Measurements from ENCODE around the gene SSTR3. TPM values are rescaled to one million over a fixed set of nuclear protein-coding genes. Genes with fewer than 3 reads are reported as not detected.

SSTR3 gene
- total and polyA plus RNA-seq, 9 of the 15 experiments (the other 6 are each of a cell fraction or from before 2014, with no cell fraction given), result 0.03 TPM; not detected in 8

GRCh38 chr22:37178350-37179125 lies 33.7 kb downstream of the SSTR3 start (continued):
- TF ChIP-seq RREB1 (CRISPR knock-in tag; IDR thresholded peaks at IDR 0.05), result no peak
- TF ChIP-seq ZNF764 (CRISPR knock-in tag; IDR thresholded peaks at IDR 0.05; ENCODE audit: low read depth), result no peak

GRCh38 chr22:37177755-37178154 lies 34.5 kb downstream of the SSTR3 start:
- ATAC-seq (no peak), FAIRE-seq (no peak), DNase-seq (ENCODE audit: extremely low read depth in 1 of 4, low spot score in 3 of 4) (no peak)
- Histone ChIP-seq H3K27me3 (ENCODE audit: control insufficient read depth in 2 of 2, insufficient read depth in 2 of 2, low read length in 2 of 2) (peaks cover 9 to 48% of the 10 kb centered on the region in 2 experiments; a peak in 4 of 5 replicates), H2AFZ (ENCODE audit: low read depth, low read length) (no peak overlapping the region), H4K20me1 (replicated peaks; ENCODE audit: control insufficient read depth, insufficient read depth, low read length) (0 out of 2 replicates have a peak, but pooled peaks cover under 1% of the 10 kb centered on the region), H3K9me3 (replicated peaks; ENCODE audit: control insufficient read depth, insufficient read depth, low read depth, low read length) (no peaks in the 10 kb centered on the region), H3K9me1 (ENCODE audit: control insufficient read depth, insufficient read depth, low read length) (no peaks in the 10 kb centered on the region), H3K27ac (ENCODE audit: extremely low read depth, low read depth, low read length) (no peak overlapping the region), H3K79me2 (ENCODE audit: control insufficient read depth, insufficient read depth, low read length) (no peaks in the 10 kb centered on the region), H3K36me3 (ENCODE audit: control insufficient read depth, insufficient read depth, low read length) (no peaks in the 10 kb centered on the region), H3K4me2 (ENCODE audit: insufficient read depth, low read length) (no peak overlapping the region), H3K4me1 (replicated peaks in 1 of 2; ENCODE audit: control insufficient read depth in 2 of 2, insufficient read depth in 2 of 2, low read length in 2 of 2) (peaks cover 0 to 25% of the 10 kb centered on the region in 2 experiments; a peak in 2 of 5 replicates), H3K9ac (ENCODE audit: insufficient read depth in 1 of 2, low read depth in 2 of 2, low read length in 2 of 2) (no peak overlapping the region), H3K4me3 (no peak overlapping the region)
- POLR2A ChIA-PET, result interaction anchor here (1.0 kb wide), 1 partner anchor 39 kb away, joined by 3 read pairs; no protein-coding TSS in a partner anchor
- WGBS (ENCODE audit: insufficient coverage, low coverage, missing lambda C conversion rate), result 22% methylated on average over 3 of the region's 3 CpGs
- BruUV-seq (replicated peaks), result no TSS peak
- in situ Hi-C loops (cut with MboI) (no loop called here), intact Hi-C loops (cut with micrococcal nuclease) (no loop called here)
- CTCF ChIA-PET (ENCODE audit: low intra/inter-chr PET ratio), result no interaction called here
- TF ChIP-seq ZNF41 (CRISPR knock-in tag; conservative IDR thresholded peaks at IDR 0.05), result no peak
- no peak for TF ChIP-seq STAG1 (CRISPR knock-in tag; IDR thresholded peaks at IDR 0.05; ENCODE audit: borderline replicate concordance)
- TF ChIP-seq TAL1 (IDR thresholded peaks at IDR 0.05), result no peak
- TF ChIP-seq HNRNPK (IDR thresholded peaks at IDR 0.05; ENCODE audit: low read depth, low read length, poor library complexity, severe bottlenecking), result no peak
- TF ChIP-seq TRIM28 (IDR thresholded peaks at IDR 0.05), result no peak
- no peak for TF ChIP-seq ZNF280B (CRISPR knock-in tag; IDR thresholded peaks at IDR 0.05)
- no peak for TF ChIP-seq POLR3A (IDR thresholded peaks at IDR 0.05; ENCODE audit: borderline replicate concordance, extremely low read depth, insufficient read depth, insufficient read length)

Data from K562 (cell line).